ENCODE results near the gene FMNL2.
"Not testable (repeated sequence)": the region's sequence is repeated elsewhere in the genome, so short reads cannot be mapped to it uniquely, and the experiment has no call there.

The FMNL2 gene

DNA sequence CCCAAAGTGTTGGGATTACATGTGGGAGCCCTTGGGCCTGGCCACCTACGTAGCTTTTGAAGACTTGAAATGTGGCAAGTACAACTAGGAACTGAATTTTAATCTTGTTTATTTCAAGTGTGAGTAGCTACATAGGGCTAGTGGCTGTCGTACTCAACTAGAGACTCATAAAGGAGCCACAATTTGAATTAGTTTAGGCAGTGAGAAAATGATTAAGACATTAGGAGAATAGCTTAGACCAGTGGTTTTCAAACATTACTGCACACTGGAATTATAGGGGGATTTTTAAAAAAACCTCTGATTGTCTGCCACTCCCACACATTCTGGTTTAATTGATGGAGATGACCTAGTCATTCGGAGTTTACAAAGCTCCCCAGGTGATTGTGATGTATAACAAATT, 127.1 kb downstream of the FMNL2 start:
- Mint-ChIP-seq H3K27ac (no peak overlapping the region), H3K27me3 (peaks cover 5% of the 10 kb centered on the region), H3K36me3 (ENCODE audit: low read depth) (no peaks in the 10 kb centered on the region), H3K9me3 (no peaks in the 10 kb centered on the region), H3K4me1 (peaks cover 3% of the 10 kb centered on the region), H3K4me3 (no peak overlapping the region)
- ATAC-seq, result no peak
- DNase-seq, result no peak

DNA sequence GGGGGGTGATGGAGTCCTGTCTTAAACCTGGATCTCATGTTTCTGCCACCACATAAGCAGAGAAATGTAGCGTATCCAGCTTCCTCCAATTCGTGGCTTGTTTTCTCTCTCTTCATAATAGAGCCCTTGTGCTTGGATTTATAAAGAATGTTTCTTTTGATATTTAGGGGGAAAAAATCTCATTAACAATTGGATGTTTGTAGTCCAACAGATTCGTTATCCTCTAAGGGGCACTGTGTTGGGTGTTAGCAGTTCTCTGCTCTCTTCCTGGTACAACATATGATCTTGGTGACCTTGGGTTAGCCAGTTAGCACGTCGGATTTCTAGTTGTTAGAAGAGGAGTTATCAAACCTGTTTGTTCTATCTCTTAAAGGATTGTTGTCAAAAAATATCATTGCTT, 127.8 kb downstream of the FMNL2 start:
- Mint-ChIP-seq H3K36me3 (ENCODE audit: low read depth) (no peaks in the 10 kb centered on the region), H3K9me3 (no peaks in the 10 kb centered on the region), H3K4me3 (no peak overlapping the region), H3K27ac (no peak overlapping the region), H3K4me1 (peaks cover 3% of the 10 kb centered on the region), H3K27me3 (peaks cover 5% of the 10 kb centered on the region)
- ATAC-seq, result no peak
- DNase-seq, result no peak

DNA sequence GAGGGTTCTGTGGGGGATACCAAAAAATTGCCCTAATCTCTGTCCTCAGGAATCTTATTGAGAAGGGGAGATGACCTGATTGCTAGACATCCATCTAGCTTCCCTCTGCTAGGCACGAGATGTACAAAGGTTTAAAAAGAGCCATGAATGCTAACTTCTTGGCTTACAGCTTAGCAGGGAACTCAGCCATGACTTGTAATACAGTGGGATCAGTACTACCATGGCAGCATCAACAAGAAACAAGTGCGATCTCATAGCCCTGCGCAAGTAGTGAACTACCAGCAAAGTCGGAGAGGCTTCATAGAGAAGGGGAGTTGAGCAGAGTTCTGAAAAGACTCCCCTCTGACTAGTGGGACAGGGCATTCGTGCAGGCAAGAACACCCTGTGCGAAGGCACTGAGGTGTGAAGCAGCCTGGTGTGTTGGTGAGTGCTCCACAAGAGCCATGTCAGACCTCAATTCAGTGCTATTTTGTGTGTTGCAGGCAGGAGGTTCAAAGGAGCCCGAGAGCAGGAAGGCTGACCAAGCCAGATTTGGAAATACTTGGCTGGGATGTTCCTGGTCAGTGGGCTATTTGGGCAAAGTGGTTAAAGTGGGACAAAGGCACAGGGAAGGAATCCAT, 130.0 kb downstream of the FMNL2 start:
- Mint-ChIP-seq H3K4me3 (no peak overlapping the region), H3K27ac (no peak overlapping the region), H3K4me1 (peaks cover 9% of the 10 kb centered on the region), H3K27me3 (peaks cover 6% of the 10 kb centered on the region), H3K9me3 (no peaks in the 10 kb centered on the region), H3K36me3 (ENCODE audit: low read depth) (no peaks in the 10 kb centered on the region)
- ATAC-seq, result no peak
- no peak for DNase-seq

DNA sequence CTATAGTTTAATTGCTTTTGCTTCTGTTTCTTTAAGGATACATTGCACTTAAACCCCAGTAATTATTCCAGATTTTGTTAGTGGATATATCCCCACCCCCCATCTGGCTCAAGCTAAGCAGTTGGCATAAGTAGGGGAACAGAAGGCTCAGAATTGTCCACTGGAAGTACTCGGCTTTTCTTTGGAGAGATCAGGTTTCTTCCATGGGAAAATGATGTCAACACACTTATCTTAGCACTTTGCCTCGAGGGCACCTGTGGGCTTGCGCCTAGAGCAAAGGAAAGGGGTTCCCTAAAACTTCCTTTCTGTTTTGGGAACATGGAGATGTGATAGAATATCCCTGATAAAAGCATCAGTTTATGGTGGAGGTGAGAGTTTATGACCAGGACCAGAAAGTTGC, 130.6 kb downstream of the FMNL2 start:
- Mint-ChIP-seq H3K27ac (no peak overlapping the region), H3K4me3 (no peak overlapping the region), H3K9me3 (no peaks in the 10 kb centered on the region), H3K27me3 (peaks cover 6% of the 10 kb centered on the region), H3K4me1 (peaks cover 9% of the 10 kb centered on the region), H3K36me3 (ENCODE audit: low read depth) (no peaks in the 10 kb centered on the region)
- DNase-seq (no peak), ATAC-seq (no peak)

DNA sequence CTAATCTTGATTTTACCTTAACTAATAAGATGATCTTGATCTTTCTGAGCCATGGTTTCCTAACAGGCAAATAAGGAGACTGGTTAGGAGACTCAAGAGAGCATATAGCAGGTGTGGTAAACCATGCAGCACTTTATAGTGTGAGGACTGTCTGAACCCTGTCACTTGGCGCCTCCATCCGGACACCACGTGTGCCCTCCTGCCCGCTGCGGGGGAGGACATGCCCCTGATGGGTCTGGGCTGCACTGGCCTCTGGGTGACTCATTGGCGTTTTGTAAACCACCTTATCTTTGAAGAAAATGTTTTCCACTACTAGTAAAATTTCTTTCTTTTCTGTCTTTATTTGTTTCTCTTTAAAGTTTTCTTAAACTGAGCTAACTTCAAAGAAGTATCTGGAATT, 131.1 kb downstream of the FMNL2 start:
- Mint-ChIP-seq H3K4me3 (no peak overlapping the region), H3K27me3 (peaks cover 6% of the 10 kb centered on the region), H3K36me3 (ENCODE audit: low read depth) (no peaks in the 10 kb centered on the region), H3K27ac (no peak overlapping the region), H3K4me1 (peaks cover 9% of the 10 kb centered on the region), H3K9me3 (no peaks in the 10 kb centered on the region)
- ATAC-seq (no peak), DNase-seq (no peak)

DNA sequence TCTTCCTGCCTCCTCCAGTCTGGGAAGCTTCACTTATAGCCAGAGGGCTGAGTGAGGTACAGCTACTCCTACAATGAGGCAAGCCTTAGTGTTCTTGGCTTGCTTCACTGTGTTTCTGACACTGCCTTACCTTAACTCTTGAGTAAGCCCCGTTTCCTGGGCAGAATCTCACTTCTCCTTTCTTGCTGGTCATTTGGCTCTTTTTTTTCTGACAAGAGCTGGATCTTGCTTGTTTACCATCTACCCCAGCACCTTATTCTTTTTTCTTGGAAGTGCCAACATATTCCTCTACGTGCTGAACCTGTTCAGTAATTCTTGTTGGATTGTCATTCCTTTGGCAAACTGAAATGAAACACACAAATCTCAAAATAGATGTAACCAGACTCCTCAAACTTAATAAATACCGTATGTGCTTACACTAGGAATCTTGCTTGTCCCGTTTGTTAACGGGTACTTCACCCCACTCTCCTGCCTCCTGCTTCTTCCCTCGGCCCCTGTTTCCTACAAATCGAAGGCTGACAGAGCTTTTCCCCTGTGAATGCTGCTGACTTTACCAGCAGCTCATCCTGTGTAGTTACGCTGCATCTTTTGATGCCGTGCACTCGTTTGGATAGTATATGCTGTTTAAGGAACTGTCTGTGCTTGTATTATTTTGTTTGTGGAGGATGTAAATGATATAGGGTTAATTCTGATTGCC, 132.2 kb downstream of the FMNL2 start:
- Mint-ChIP-seq H3K36me3 (ENCODE audit: low read depth) (no peaks in the 10 kb centered on the region), H3K27ac (no peak overlapping the region), H3K9me3 (no peaks in the 10 kb centered on the region), H3K27me3 (peaks cover 6% of the 10 kb centered on the region), H3K4me1 (peaks cover 9% of the 10 kb centered on the region), H3K4me3 (no peak overlapping the region)
- no peak for ATAC-seq
- no peak for DNase-seq

DNA sequence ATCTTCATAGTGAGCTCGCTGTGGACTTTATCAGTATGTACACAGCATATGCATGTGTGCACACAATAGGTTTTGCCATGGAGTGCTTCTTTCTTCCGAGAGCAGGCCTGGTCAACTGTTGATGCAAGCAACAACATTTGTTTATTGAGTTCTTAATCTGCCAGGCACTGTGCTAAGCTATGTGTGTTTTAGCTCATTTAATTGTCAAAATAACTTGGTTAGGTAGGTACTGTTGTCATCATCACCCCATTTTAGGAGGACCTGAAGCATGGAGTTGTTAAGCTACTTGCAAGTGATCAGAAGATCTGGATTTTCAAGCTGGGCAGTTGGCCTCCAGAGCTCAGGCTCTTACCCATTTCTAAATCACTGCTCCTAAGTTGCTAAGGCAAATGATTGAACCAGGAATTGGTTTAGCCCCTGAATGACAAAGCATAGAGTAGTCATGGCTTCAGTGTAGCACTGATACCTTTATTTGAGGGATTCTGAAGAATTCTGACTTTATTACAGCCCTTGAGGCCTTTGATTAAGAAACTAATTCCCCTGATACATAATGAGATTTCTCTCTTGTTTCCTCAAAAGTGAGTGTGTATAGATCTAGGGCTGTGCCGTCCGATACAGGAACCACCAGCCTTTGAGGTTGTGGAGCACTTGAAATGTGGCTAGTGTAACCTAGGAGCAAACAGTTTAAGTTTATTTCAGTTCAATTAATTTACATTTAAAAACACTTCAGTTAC, 132.9 kb downstream of the FMNL2 start:
- Mint-ChIP-seq H3K4me3 (no peak overlapping the region), H3K27me3 (peaks cover 6% of the 10 kb centered on the region)

DNA sequence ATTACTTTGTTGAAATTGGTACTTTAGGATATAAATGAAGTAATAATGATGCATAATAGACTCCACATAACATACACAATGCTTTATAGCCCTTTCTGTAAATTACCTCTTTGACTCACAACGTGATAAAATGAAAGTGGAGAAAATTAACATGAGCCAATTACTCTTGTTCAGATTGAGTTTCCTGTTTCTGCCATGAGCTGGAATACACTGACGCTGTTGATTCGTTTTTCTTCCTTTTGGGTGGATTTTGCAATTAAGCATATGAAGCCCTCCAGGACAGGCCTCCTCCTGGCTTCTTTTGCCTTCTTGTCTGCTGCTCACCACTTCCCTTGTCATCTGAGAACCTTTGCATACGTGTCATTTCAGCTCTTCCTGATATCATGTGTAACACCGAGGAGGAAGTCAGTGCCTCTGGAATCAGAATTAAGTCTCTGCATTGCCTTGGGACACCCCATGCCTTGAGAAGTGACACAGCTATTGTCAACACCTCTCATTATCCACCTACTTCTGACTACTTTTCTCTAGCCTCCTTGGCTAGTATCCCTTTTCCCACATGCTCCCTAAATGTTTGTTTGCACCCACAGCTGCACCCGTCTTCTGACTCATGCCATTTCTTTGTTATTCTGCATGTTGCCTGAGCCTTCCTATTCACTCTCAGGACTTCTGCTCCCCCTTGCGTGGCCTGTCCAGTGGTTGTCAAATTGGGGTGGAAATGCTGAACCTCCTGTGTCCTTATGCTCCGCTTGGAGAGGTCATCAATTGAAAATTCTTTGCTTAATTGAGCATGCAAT, 134.1 kb downstream of the FMNL2 start:
- ATAC-seq, result no peak
- no peak for DNase-seq
- H3K4me1 Mint-ChIP-seq, result peaks cover 9% of the 10 kb centered on the region
- no peak overlapping the region for H3K4me3 Mint-ChIP-seq
- H3K27me3 Mint-ChIP-seq, result peaks cover 13% of the 10 kb centered on the region
- H3K9me3 Mint-ChIP-seq, result no peaks in the 10 kb centered on the region
- no peak overlapping the region for H3K27ac Mint-ChIP-seq
- no peaks in the 10 kb centered on the region for H3K36me3 Mint-ChIP-seq (ENCODE audit: low read depth)

More for the DNA sequence above, 132.9 kb downstream of the FMNL2 start:
- H3K36me3 Mint-ChIP-seq (ENCODE audit: low read depth), result no peaks in the 10 kb centered on the region
- H3K9me3 Mint-ChIP-seq, result no peaks in the 10 kb centered on the region
- peaks cover 9% of the 10 kb centered on the region for H3K4me1 Mint-ChIP-seq
- no peak for DNase-seq
- no peak overlapping the region for H3K27ac Mint-ChIP-seq
- no peak for ATAC-seq

DNA sequence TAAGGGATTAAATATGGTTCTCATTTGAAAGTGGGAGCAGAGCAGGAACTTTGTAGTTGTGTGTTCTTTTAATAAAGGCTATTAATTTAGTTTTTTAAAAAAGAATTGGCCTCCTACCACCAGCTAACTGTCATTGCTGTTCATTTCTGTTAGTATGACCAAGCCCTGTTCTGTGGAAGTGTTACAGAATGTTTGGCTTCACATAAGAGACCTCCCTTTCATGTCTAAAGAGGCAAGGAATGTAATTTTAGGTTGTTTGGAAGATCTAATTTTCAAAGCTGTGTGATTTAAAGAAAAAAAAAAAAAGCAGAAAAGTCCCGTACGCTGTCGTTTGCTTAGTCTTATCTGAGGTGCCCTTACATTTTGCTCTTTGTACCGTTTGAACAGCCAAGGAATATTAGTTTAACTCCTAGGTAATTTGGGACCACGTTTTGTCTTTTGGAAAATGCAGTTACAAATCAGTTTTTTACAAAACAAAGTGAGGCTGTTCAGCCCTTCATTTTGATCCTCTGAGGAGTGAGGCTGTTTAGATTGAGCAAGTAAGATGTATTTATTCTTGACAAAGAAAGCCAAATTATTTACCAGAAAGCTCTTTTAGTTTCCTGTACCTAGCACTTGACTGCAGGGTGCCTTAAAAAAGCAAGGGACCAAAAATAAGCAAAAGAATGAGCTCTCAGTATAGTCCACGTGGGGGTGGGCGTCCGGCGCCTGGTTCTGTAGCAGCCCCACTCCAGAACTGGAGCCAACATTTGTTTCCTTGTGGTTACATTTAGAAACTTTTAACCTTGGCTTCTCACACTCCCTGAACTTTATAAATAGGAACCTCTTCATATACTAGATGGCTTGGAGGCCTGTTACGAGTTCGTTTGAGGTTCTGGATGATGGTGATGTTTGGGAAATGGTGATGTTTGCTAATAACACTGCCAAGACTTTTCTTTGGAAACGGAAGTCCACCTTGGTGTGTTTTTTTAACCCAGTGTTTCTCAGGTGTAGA, 136.2 kb downstream of the FMNL2 start:
- no peaks in the 10 kb centered on the region for H3K36me3 Mint-ChIP-seq (ENCODE audit: low read depth)
- no peak overlapping the region for H3K27ac Mint-ChIP-seq
- no peak overlapping the region for H3K4me3 Mint-ChIP-seq
- H3K27me3 Mint-ChIP-seq, result peaks cover 8% of the 10 kb centered on the region
- peaks cover 9% of the 10 kb centered on the region for H3K4me1 Mint-ChIP-seq
- DNase-seq, result no peak
- no peak for ATAC-seq
- no peaks in the 10 kb centered on the region for H3K9me3 Mint-ChIP-seq

DNA sequence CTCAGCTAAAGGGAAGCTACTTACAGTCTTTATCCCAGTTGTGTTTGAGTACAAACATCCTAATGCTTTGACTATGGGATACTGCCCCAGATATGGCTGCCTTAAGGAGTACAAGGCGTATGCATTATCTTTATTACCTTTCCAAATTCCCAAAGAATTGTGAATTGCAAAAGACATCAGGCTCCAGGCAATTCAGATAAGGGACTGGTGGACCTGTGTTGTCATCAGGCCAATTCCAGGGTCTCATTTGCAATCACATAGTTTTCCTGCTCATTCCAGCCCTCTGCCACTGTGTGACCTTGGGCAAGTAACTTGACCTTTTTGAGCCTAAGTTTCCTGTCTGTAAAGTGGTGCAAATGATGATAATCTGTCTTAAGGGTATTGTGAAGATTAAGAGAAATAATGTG, 137.5 kb downstream of the FMNL2 start:
- Mint-ChIP-seq H3K9me3 (no peaks in the 10 kb centered on the region), H3K4me3 (no peak overlapping the region), H3K4me1 (peaks cover 6% of the 10 kb centered on the region), H3K36me3 (ENCODE audit: low read depth) (no peaks in the 10 kb centered on the region), H3K27me3 (peaks cover 8% of the 10 kb centered on the region), H3K27ac (no peak overlapping the region)
- ATAC-seq (no peak), DNase-seq (no peak)

DNA sequence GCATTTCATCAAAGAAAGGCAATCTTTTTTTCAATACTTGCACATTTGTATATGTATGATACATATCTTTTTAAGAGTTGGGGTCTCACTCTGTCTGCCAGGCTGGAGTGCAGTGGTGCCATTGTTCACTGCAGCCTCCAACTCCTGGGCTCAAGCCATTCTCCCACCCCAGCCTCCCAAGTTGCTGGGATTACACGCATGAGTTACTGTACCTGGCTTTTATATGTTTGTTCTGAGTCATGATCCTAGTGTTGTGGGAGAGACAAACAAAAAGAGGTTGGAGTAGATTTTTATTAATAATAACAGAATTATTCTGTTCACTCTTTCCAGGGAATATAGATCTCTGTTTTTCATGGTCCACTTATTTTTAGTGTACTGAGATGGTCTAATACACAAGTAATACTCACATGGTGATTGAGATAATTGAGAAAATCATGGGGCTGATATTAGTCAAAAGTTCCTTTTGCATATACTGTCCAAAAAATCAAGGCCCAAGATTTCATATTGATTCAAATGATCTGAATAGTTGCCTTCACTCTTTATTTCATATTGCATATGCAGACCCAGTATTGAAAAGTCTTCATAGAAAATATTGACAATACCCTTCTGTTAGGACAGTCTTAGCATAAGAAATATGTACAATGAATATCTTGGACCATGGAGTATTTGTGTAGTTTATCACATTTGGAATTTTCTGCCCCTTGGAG, 138.3 kb downstream of the FMNL2 start:
- H3K27ac Mint-ChIP-seq, result no peak overlapping the region
- no peaks in the 10 kb centered on the region for H3K36me3 Mint-ChIP-seq (ENCODE audit: low read depth)
- ATAC-seq, result no peak
- no peak overlapping the region for H3K4me3 Mint-ChIP-seq
- H3K9me3 Mint-ChIP-seq, result no peaks in the 10 kb centered on the region
- H3K27me3 Mint-ChIP-seq, result peaks cover 7% of the 10 kb centered on the region
- peaks cover 6% of the 10 kb centered on the region for H3K4me1 Mint-ChIP-seq
- no peak for DNase-seq

DNA sequence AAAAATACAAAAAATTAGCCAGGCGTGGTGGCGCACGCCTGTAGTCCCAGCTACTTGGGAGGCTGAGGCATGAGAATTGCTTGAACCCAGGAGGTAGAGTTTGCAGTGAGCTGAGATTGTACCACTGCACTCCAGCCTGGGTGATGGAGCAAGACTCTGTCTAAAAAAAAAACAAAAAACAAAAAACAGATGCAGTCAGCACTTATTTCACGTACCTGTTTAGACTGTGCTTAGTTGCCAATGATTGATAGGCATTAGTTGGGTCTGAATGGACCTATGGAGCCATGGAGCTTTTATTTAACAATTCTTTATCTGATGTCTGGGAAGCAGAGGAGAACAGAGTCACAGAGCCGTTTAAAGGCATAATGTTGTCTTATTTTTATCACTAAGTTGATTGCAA, 139.5 kb downstream of the FMNL2 start:
- H3K9me3 Mint-ChIP-seq, H3K27me3 Mint-ChIP-seq: not testable (repeated sequence)

DNA sequence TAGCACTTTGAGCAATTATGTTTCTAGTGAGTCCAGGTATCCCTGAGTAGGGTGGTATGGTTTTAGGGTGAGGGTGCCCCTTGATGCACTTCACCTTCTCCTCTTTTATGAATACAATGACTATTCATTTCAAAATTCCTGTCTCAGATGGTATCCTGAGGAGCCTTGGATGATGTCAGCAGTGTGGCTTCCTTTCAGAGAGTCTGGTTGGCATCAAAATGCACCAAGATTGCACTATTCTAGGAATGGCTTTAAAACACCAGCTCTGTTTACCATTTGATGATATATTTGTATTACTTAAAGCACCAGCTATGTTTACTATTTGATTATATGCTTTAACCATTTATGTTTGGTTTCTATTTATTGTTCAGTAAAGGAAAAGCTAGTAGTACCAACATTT, 141.0 kb downstream of the FMNL2 start:
- no peak overlapping the region for H3K27ac Mint-ChIP-seq
- no peak for ATAC-seq
- H3K4me1 Mint-ChIP-seq, result no peaks in the 10 kb centered on the region
- no peak overlapping the region for H3K4me3 Mint-ChIP-seq
- no peaks in the 10 kb centered on the region for H3K36me3 Mint-ChIP-seq (ENCODE audit: low read depth)
- no peaks in the 10 kb centered on the region for H3K9me3 Mint-ChIP-seq
- peaks cover 9% of the 10 kb centered on the region for H3K27me3 Mint-ChIP-seq
- DNase-seq, result no peak

More for the DNA sequence above, 139.5 kb downstream of the FMNL2 start:
- not testable (repeated sequence) for DNase-seq; H3K4me1 Mint-ChIP-seq; H3K27ac Mint-ChIP-seq; H3K36me3 Mint-ChIP-seq (ENCODE audit: low read depth); ATAC-seq; H3K4me3 Mint-ChIP-seq

Measured in activated naive CD8-positive, alpha-beta T cell treated with anti-CD3 and anti-CD28 coated beads, Interleukin-2, amount 50 U/mL, for 24 hours (primary cell).